ENCODE results near the gene SPINK4.

Gene SPINK4

GRCh38 chr9:33239921-33240320 is at the start of gene SPINK4:
Gene SPINK4 (plus strand): TSS chr9:33240167. CDS start chr9:33240209, 42 bp downstream.
- Histone ChIP-seq H3K9ac (ENCODE audit: low read length in 5 of 5) (no peak within 1 kb of the TSS), H3K27ac (ENCODE audit: low read depth, low read length) (no peak within 1 kb of the TSS), H3K36me3 (ENCODE audit: control insufficient read depth in 5 of 5, insufficient read depth in 5 of 5, low read length in 5 of 5) (no peaks in the 10 kb centered on the region), H3K27me3 (ENCODE audit: control insufficient read depth in 5 of 5, insufficient read depth in 4 of 5, low read length in 5 of 5) (peaks cover 0 to 5% (median 3%) of the 10 kb centered on the region in 5 donors), H3K9me3 (ENCODE audit: control insufficient read depth in 5 of 5, low read length in 5 of 5) (no peaks in the 10 kb centered on the region), H3K4me1 (ENCODE audit: control insufficient read depth in 5 of 5, insufficient read depth in 5 of 5, low read length in 5 of 5) (peaks cover 0 to 9% (median 0%) of the 10 kb centered on the region in 5 donors), H3K4me3 (ENCODE audit: low read depth in 1 of 5, low read length in 5 of 5) (no peak within 1 kb of the TSS)

- Histone ChIP-seq H3K27ac (ENCODE audit: low read depth, low read length) (no peak overlapping the region), H3K36me3 (ENCODE audit: control insufficient read depth in 5 of 5, insufficient read depth in 5 of 5, low read length in 5 of 5) (no peaks in the 10 kb centered on the region), H3K4me3 (ENCODE audit: low read depth in 1 of 5, low read length in 5 of 5) (no peak overlapping the region), H3K9ac (ENCODE audit: low read length in 5 of 5) (no peak overlapping the region), H3K4me1 (ENCODE audit: control insufficient read depth in 5 of 5, insufficient read depth in 5 of 5, low read length in 5 of 5) (peaks cover 2 to 30% (median 21%) of the 10 kb centered on the region in 5 donors), H3K9me3 (ENCODE audit: control insufficient read depth in 5 of 5, low read length in 5 of 5) (no peaks in the 10 kb centered on the region), H3K27me3 (ENCODE audit: control insufficient read depth in 5 of 5, insufficient read depth in 4 of 5, low read length in 5 of 5) (no peaks in the 10 kb centered on the region)
Observed at GRCh38 chr9:33192493-33193255, 47.3 kb upstream of the SPINK4 start.

- H3K9me3 ChIP-seq (ENCODE audit: control insufficient read depth in 5 of 5, low read length in 5 of 5): no peaks in the 10 kb centered on the region
- no peak overlapping the region for H3K4me3 ChIP-seq (ENCODE audit: low read depth in 1 of 5, low read length in 5 of 5)
- peaks cover 0 to 35% (median 26%) of the 10 kb centered on the region in 5 donors for H3K4me1 ChIP-seq (ENCODE audit: control insufficient read depth in 5 of 5, insufficient read depth in 5 of 5, low read length in 5 of 5)
- H3K27ac ChIP-seq (ENCODE audit: low read depth, low read length): no peak overlapping the region
- H3K9ac ChIP-seq (ENCODE audit: low read length in 5 of 5): no peak overlapping the region
- no peaks in the 10 kb centered on the region for H3K27me3 ChIP-seq (ENCODE audit: control insufficient read depth in 5 of 5, insufficient read depth in 4 of 5, low read length in 5 of 5)
- no peaks in the 10 kb centered on the region for H3K36me3 ChIP-seq (ENCODE audit: control insufficient read depth in 5 of 5, insufficient read depth in 5 of 5, low read length in 5 of 5)
Observed at GRCh38 chr9:33193818-33194217, 46.1 kb upstream of the SPINK4 start.

- Histone ChIP-seq H3K4me3 (ENCODE audit: low read depth in 1 of 5, low read length in 5 of 5) (no peak overlapping the region), H3K36me3 (ENCODE audit: control insufficient read depth in 5 of 5, insufficient read depth in 5 of 5, low read length in 5 of 5) (no peaks in the 10 kb centered on the region), H3K27ac (ENCODE audit: low read depth, low read length) (peak overlapping the region; percentile 45), H3K9ac (ENCODE audit: low read length in 5 of 5) (peak overlapping the region in 1 of 5 donors; percentile 49), H3K27me3 (ENCODE audit: control insufficient read depth in 5 of 5, insufficient read depth in 4 of 5, low read length in 5 of 5) (no peaks in the 10 kb centered on the region), H3K4me1 (ENCODE audit: control insufficient read depth in 5 of 5, insufficient read depth in 5 of 5, low read length in 5 of 5) (peaks cover 0 to 28% (median 25%) of the 10 kb centered on the region in 5 donors), H3K9me3 (ENCODE audit: control insufficient read depth in 5 of 5, low read length in 5 of 5) (no peaks in the 10 kb centered on the region)
Observed at GRCh38 chr9:33196736-33197135, 43.2 kb upstream of the SPINK4 start.

- Histone ChIP-seq H3K27me3 (ENCODE audit: control insufficient read depth in 5 of 5, insufficient read depth in 4 of 5, low read length in 5 of 5) (no peaks in the 10 kb centered on the region), H3K36me3 (ENCODE audit: control insufficient read depth in 5 of 5, insufficient read depth in 5 of 5, low read length in 5 of 5) (no peaks in the 10 kb centered on the region), H3K4me3 (ENCODE audit: low read depth in 1 of 5, low read length in 5 of 5) (no peak overlapping the region), H3K4me1 (ENCODE audit: control insufficient read depth in 5 of 5, insufficient read depth in 5 of 5, low read length in 5 of 5) (peaks cover 0 to 29% (median 23%) of the 10 kb centered on the region in 5 donors), H3K9ac (ENCODE audit: low read length in 5 of 5) (peak overlapping the region in 1 of 5 donors; percentile 49), H3K9me3 (ENCODE audit: control insufficient read depth in 5 of 5, low read length in 5 of 5) (no peaks in the 10 kb centered on the region), H3K27ac (ENCODE audit: low read depth, low read length) (peak overlapping the region; percentile 45)
Observed at GRCh38 chr9:33197279-33198152, 42.5 kb upstream of the SPINK4 start.

GRCh38 chr9:33198165-33198564 is 41.8 kb upstream of the SPINK4 start:
- H3K9me3 ChIP-seq (ENCODE audit: control insufficient read depth in 5 of 5, low read length in 5 of 5): no peaks in the 10 kb centered on the region
- peak overlapping the region in 1 of 5 donors; percentile 17 for H3K4me3 ChIP-seq (ENCODE audit: low read depth in 1 of 5, low read length in 5 of 5)
- H3K4me1 ChIP-seq (ENCODE audit: control insufficient read depth in 5 of 5, insufficient read depth in 5 of 5, low read length in 5 of 5): peaks cover 0 to 30% (median 21%) of the 10 kb centered on the region in 5 donors
- H3K27ac ChIP-seq (ENCODE audit: low read depth, low read length): peak overlapping the region; percentile 45
- no peaks in the 10 kb centered on the region for H3K36me3 ChIP-seq (ENCODE audit: control insufficient read depth in 5 of 5, insufficient read depth in 5 of 5, low read length in 5 of 5)
- peak overlapping the region in 2 of 5 donors; percentile 10 to 41 for H3K9ac ChIP-seq (ENCODE audit: low read length in 5 of 5)
- H3K27me3 ChIP-seq (ENCODE audit: control insufficient read depth in 5 of 5, insufficient read depth in 4 of 5, low read length in 5 of 5): no peaks in the 10 kb centered on the region

- H3K9ac ChIP-seq (ENCODE audit: low read length in 5 of 5): no peak overlapping the region
- peaks cover 0 to 29% (median 20%) of the 10 kb centered on the region in 5 donors for H3K4me1 ChIP-seq (ENCODE audit: control insufficient read depth in 5 of 5, insufficient read depth in 5 of 5, low read length in 5 of 5)
- no peak overlapping the region for H3K27ac ChIP-seq (ENCODE audit: low read depth, low read length)
- no peaks in the 10 kb centered on the region for H3K36me3 ChIP-seq (ENCODE audit: control insufficient read depth in 5 of 5, insufficient read depth in 5 of 5, low read length in 5 of 5)
- H3K4me3 ChIP-seq (ENCODE audit: low read depth in 1 of 5, low read length in 5 of 5): no peak overlapping the region
- no peaks in the 10 kb centered on the region for H3K27me3 ChIP-seq (ENCODE audit: control insufficient read depth in 5 of 5, insufficient read depth in 4 of 5, low read length in 5 of 5)
- H3K9me3 ChIP-seq (ENCODE audit: control insufficient read depth in 5 of 5, low read length in 5 of 5): no peaks in the 10 kb centered on the region
Observed at GRCh38 chr9:33202018-33202417, 37.9 kb upstream of the SPINK4 start.

GRCh38 chr9:33202552-33203201 is 37.3 kb upstream of the SPINK4 start:
- H3K27ac ChIP-seq (ENCODE audit: low read depth, low read length): no peak overlapping the region
- peaks cover 0 to 23% (median 16%) of the 10 kb centered on the region in 5 donors for H3K4me1 ChIP-seq (ENCODE audit: control insufficient read depth in 5 of 5, insufficient read depth in 5 of 5, low read length in 5 of 5)
- H3K27me3 ChIP-seq (ENCODE audit: control insufficient read depth in 5 of 5, insufficient read depth in 4 of 5, low read length in 5 of 5): no peaks in the 10 kb centered on the region
- peak overlapping the region in 1 of 5 donors; percentile 21 for H3K4me3 ChIP-seq (ENCODE audit: low read depth in 1 of 5, low read length in 5 of 5)
- no peaks in the 10 kb centered on the region for H3K36me3 ChIP-seq (ENCODE audit: control insufficient read depth in 5 of 5, insufficient read depth in 5 of 5, low read length in 5 of 5)
- H3K9me3 ChIP-seq (ENCODE audit: control insufficient read depth in 5 of 5, low read length in 5 of 5): no peaks in the 10 kb centered on the region
- H3K9ac ChIP-seq (ENCODE audit: low read length in 5 of 5): no peak overlapping the region

GRCh38 chr9:33209394-33209793 is 30.6 kb upstream of the SPINK4 start:
- H3K36me3 ChIP-seq (ENCODE audit: control insufficient read depth in 5 of 5, insufficient read depth in 5 of 5, low read length in 5 of 5): no peaks in the 10 kb centered on the region
- H3K27ac ChIP-seq (ENCODE audit: low read depth, low read length): no peak overlapping the region
- H3K9me3 ChIP-seq (ENCODE audit: control insufficient read depth in 5 of 5, low read length in 5 of 5): no peaks in the 10 kb centered on the region
- no peaks in the 10 kb centered on the region for H3K27me3 ChIP-seq (ENCODE audit: control insufficient read depth in 5 of 5, insufficient read depth in 4 of 5, low read length in 5 of 5)
- H3K9ac ChIP-seq (ENCODE audit: low read length in 5 of 5): no peak overlapping the region
- peaks cover 0 to 11% (median 0%) of the 10 kb centered on the region in 5 donors for H3K4me1 ChIP-seq (ENCODE audit: control insufficient read depth in 5 of 5, insufficient read depth in 5 of 5, low read length in 5 of 5)
- H3K4me3 ChIP-seq (ENCODE audit: low read depth in 1 of 5, low read length in 5 of 5): no peak overlapping the region
